Urinary bladder (tissue), 4 donors: ENCODE data around the gene SOX13. TPM values are rescaled to one million over a fixed set of nuclear protein-coding genes. Genes with fewer than 3 reads are reported as not detected.

ENCODE experiments used
- DNase-seq: peaks from one replicate; pipeline ENCODE4 v3.0.0-alpha.2; 2015; ENCODE audit errors: extremely low spot score
- H3K27ac ChIP-seq: one replicate; pipeline ENCODE4 v1.5.1; 2013; ENCODE audit warnings: low read depth, mild to moderate bottlenecking, moderate library complexity
- H3K36me3 ChIP-seq: one replicate; pipeline ENCODE4 v1.6.1; 2013; ENCODE audit warnings: mild to moderate bottlenecking, moderate library complexity; ENCODE audit not compliant: insufficient read depth
- H3K4me1 ChIP-seq: one replicate; pipeline ENCODE4 v1.6.1; 2013; ENCODE audit warnings: mild to moderate bottlenecking, moderate library complexity; ENCODE audit not compliant: insufficient read depth
- H3K4me3 ChIP-seq: one replicate; pipeline ENCODE4 v1.5.1; 2013; ENCODE audit warnings: low read depth, low read length
- WGBS: extraction: QIAGEN DNeasy Blood & Tissue Kit; methylation state at CpG from one replicate; pipeline ENCODE4 v1.1.7; 2013; 5-methylcytosine and 5-hydroxymethylcytosine counted together
- polyA plus RNA-seq: library from polyadenylated mRNA; stranded (reverse); fragments of 200-250 nt; gene quantifications from one replicate; pipeline ENCODE4 v1.2.3, GENCODE V29; 2013
- total RNA-seq: library from RNA; depleted of rRNA; stranded (reverse); fragments of >200 nt; gene quantifications from one replicate; pipeline ENCODE4 v1.2.3, GENCODE V29; 2014
- donor health status: healthy with polysubstance abuse.
- donor health status: healthy.

SOX13 gene
- total and polyA plus RNA-seq, 2 donors: 12.8 to 41.9 TPM

DNA sequence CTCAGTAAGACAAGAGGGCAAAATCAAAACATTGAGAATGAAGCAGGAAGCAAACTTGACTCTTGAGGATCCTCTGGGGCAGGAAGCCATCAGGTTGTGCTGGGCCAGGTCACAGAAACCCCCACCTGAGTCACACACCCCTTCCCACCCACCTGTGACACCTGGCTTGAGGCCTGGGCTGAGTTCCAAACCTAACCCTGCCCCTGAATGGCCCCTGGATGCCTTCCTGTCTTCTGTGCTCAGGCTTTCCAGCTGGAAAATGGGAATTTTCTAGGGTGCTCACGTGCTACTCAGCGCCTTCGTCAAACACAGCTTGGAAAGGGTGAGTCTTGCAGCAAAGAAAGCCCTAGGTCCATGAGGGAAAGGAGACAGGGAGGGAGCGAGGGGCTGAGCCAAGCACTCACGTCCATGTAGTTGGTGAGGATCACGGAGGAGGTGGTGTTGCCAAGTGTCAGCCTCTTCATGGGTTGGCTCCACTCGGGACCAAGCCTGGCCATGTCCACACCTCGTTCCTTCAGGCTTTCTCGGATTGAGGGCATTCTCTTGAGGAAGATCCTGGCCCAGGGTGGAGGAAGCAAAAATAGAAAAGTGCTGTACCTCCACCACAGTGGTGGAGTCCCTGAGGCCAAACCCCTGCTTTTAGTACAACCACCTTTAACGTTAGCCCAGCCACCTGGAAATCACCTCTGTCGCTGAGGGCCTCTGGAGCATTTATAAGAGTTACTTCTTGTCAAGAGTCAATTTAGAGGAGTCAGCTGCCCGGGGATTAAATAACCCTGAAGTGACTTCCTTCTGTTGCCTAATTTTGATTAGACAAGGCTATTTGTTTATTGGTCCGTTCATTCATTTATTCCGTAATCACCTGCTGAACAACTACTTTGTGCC, 88.9 kb downstream of the SOX13 start:
- H3K27ac ChIP-seq: no peak overlapping the region
- no peaks in the 10 kb centered on the region for H3K36me3 ChIP-seq
- DNase-seq: no peak
- H3K4me3 ChIP-seq: no peak overlapping the region
- 57% methylated on average over 14 of the region's 14 CpGs for WGBS
- no peaks in the 10 kb centered on the region for H3K4me1 ChIP-seq

- DNase-seq: peak; percentile 70
- Histone ChIP-seq H3K4me1 (no peaks in the 10 kb centered on the region), H3K4me3 (no peak overlapping the region), H3K36me3 (no peaks in the 10 kb centered on the region), H3K27ac (no peak overlapping the region)
- WGBS: 16% methylated on average over 7 of the region's 7 CpGs
Measured at GRCh38 chr1:204162494-204163074, 89.7 kb downstream of the SOX13 start.

DNA sequence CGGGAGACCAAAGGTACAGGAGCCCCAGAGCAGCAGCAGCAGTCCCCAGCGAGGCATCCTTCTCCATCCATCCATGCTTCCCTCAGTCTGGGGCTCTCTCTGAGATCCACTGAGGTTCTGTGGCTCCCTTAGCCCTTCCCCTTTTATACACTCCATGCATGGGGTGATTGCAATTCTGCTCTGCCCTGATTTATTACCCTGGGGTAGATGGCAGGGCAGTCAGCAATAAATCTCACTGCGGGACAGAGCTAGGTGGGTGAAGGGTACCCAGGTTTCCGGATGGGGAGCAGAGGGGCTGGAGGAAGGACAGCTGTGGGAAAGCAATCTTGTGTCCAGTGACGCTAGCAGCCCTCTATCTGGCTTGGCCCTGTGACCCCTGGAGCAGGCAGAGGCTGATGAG, 93.3 kb downstream of the SOX13 start, which contains the start of gene REN:
TSS of gene REN (minus strand) at position 119 of the 400 bp plus-strand sequence. CDS start at position 75, 44 bp downstream.
- no peaks in the 10 kb centered on the region for H3K36me3 ChIP-seq
- H3K27ac ChIP-seq: no peak within 1 kb of the TSS
- H3K4me1 ChIP-seq: no peaks in the 10 kb centered on the region
- no peak for DNase-seq
- H3K4me3 ChIP-seq: no peak within 1 kb of the TSS
- 47% methylated on average over 5 of the region's 5 CpGs for WGBS

DNA sequence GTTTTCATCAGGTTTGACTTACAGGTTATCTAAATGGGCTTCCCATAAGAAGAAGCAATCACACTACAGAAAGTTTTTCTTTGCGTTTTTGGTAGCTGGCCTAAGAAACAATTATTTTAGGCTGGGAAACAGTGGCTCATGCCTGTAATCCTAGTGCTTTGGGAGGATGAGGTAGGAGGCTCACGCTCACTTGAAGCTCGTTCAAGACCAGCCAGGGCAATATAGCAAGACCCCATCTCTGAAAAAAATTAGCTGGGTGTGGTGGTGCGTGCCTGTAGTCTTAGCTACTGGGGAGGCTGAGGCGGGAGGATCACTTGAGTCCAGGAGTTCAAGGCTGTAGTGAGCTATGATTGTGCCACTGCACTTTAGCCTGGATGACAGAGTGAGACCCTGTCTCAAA, 94.8 kb downstream of the SOX13 start:
- Histone ChIP-seq H3K4me1 (no peaks in the 10 kb centered on the region), H3K4me3 (no peak overlapping the region), H3K27ac (no peak overlapping the region), H3K36me3 (no peaks in the 10 kb centered on the region)
- 92% methylated on average over 5 of the region's 5 CpGs for WGBS
- DNase-seq: no peak

DNA sequence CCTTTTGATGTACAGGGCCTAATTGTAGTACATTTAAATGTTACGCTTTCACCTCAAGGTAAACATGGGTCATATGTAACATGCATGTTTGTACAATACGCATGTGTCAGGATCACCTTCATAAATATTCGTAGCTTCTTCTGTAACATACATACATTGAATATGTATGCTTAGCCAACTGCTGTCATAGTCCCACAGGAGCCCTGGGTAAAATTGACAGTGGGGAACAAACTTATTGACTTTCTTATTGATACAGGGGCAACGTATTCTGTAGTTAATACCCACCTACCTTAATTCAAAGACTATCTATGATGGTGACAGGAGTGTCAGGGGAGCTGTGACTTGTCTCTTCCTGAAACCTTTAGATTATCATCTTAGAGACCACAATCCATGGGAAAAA, 96.9 kb downstream of the SOX13 start:
- Histone ChIP-seq H3K36me3 (no peaks in the 10 kb centered on the region), H3K4me1 (no peaks in the 10 kb centered on the region), H3K27ac (no peak overlapping the region), H3K4me3 (no peak overlapping the region)
- no peak for DNase-seq
- 93% methylated on average over 4 of the region's 4 CpGs for WGBS

GRCh38 chr1:204170494-204171155, 97.7 kb downstream of the SOX13 start:
- 76% methylated on average over 3 of the region's 3 CpGs for WGBS
- no peak overlapping the region for H3K4me3 ChIP-seq
- H3K27ac ChIP-seq: no peak overlapping the region
- no peaks in the 10 kb centered on the region for H3K36me3 ChIP-seq
- no peaks in the 10 kb centered on the region for H3K4me1 ChIP-seq
- DNase-seq: no peak

- no peak for DNase-seq
- Histone ChIP-seq H3K4me1 (no peaks in the 10 kb centered on the region), H3K36me3 (no peaks in the 10 kb centered on the region), H3K27ac (no peak overlapping the region), H3K4me3 (no peak overlapping the region)
- 53% methylated on average over 4 of the region's 4 CpGs for WGBS
Measured at GRCh38 chr1:204171751-204172178, 98.8 kb downstream of the SOX13 start.

GRCh38 chr1:204172404-204173029, 99.6 kb downstream of the SOX13 start:
- H3K4me1 ChIP-seq: no peaks in the 10 kb centered on the region
- H3K4me3 ChIP-seq: no peak overlapping the region
- H3K36me3 ChIP-seq: no peaks in the 10 kb centered on the region
- WGBS: 85% methylated on average over 2 of the region's 2 CpGs
- no peak for DNase-seq
- H3K27ac ChIP-seq: no peak overlapping the region

- H3K4me1 ChIP-seq: no peaks in the 10 kb centered on the region
- no peaks in the 10 kb centered on the region for H3K36me3 ChIP-seq
- DNase-seq: no peak
- H3K4me3 ChIP-seq: no peak overlapping the region
- H3K27ac ChIP-seq: no peak overlapping the region
- WGBS: 76% methylated on average over 3 of the region's 3 CpGs
Measured at GRCh38 chr1:204174958-204175357, 102.0 kb downstream of the SOX13 start.

- Histone ChIP-seq H3K36me3 (no peaks in the 10 kb centered on the region), H3K27ac (no peak overlapping the region), H3K4me1 (no peaks in the 10 kb centered on the region), H3K4me3 (no peak overlapping the region)
- no peak for DNase-seq
- 74% methylated on average over 5 of the region's 5 CpGs for WGBS
Measured at GRCh38 chr1:204176049-204176448, 103.1 kb downstream of the SOX13 start.

- Histone ChIP-seq H3K27ac (no peak overlapping the region), H3K4me1 (no peaks in the 10 kb centered on the region), H3K36me3 (no peaks in the 10 kb centered on the region), H3K4me3 (no peak overlapping the region)
- WGBS: 45% methylated on average over 4 of the region's 4 CpGs
- DNase-seq: no peak
Measured at GRCh38 chr1:204177133-204177532, 104.2 kb downstream of the SOX13 start.
